Lung (tissue), 12 donors: Measurements from ENCODE around the gene C19orf33. TPM values are rescaled to one million over a fixed set of nuclear protein-coding genes. Genes with fewer than 3 reads are reported as not detected.

ENCODE experiments used
- ATAC-seq: fragments of 200-7000 bp; cut with Tn5 transposase; one replicate; pipeline ENCODE4 v1.9.1; 2020; ENCODE audit warnings: moderate number of reproducible peaks; ENCODE audit not compliant: insufficient read depth, low FRiP score
- DNase-seq, 3 donors: peaks; one replicate each; pipeline ENCODE4 v3.0.0-alpha.2; 2013 to 2017
- H3K27ac ChIP-seq, 2 donors: one replicate each; pipeline ENCODE4 v1.5.1; 2013; ENCODE audit warnings: mild to moderate bottlenecking in 2 of 2, moderate library complexity in 2 of 2, control low read depth in 1 of 2, inconsistent platforms in 1 of 2, low read depth in 1 of 2, low read length in 1 of 2
- H3K27me3 ChIP-seq, 3 donors: one replicate each; pipeline ENCODE4 v1.5.1; 2013; ENCODE audit warnings: low read length in 2 of 3; ENCODE audit not compliant: control insufficient read depth in 3 of 3, insufficient read depth in 3 of 3
- H3K36me3 ChIP-seq, 4 donors: one replicate each; pipeline ENCODE4 v1.5.1; 2013; ENCODE audit warnings: low read length in 4 of 4, mild to moderate bottlenecking in 1 of 4, moderate library complexity in 1 of 4; ENCODE audit not compliant: control insufficient read depth in 4 of 4, insufficient read depth in 4 of 4
- H3K4me1 ChIP-seq, 5 donors: one replicate each; pipeline ENCODE4 v1.5.1; 2013; ENCODE audit warnings: low read length in 5 of 5, mild to moderate bottlenecking in 2 of 5, moderate library complexity in 1 of 5; ENCODE audit not compliant: control insufficient read depth in 5 of 5, insufficient read depth in 5 of 5
- H3K4me3 ChIP-seq: one replicate; pipeline ENCODE4 v1.5.1; 2013; ENCODE audit warnings: mild to moderate bottlenecking, control low read depth, moderate library complexity
- H3K9ac ChIP-seq, 2 donors: one replicate each; pipeline ENCODE4 v1.5.1; 2013; ENCODE audit warnings: low read length in 2 of 2, control low read depth in 1 of 2; ENCODE audit not compliant: insufficient read depth in 1 of 2
- H3K9me3 ChIP-seq, 4 donors: one replicate each; pipeline ENCODE4 v1.5.1; 2013; ENCODE audit warnings: low read length in 3 of 4, mild to moderate bottlenecking in 1 of 4, moderate library complexity in 1 of 4; ENCODE audit not compliant: control insufficient read depth in 4 of 4, insufficient read depth in 3 of 4
- WGBS, 2 donors: extraction: QIAGEN DNeasy Blood & Tissue Kit; methylation state at CpG; one replicate each; pipeline ENCODE4 v1.1.7; 2013; 5-methylcytosine and 5-hydroxymethylcytosine counted together
- polyA plus RNA-seq, 2 donors: library from polyadenylated mRNA; stranded (reverse); fragments of 200-250 nt; gene quantifications; one replicate each; pipeline ENCODE4 v1.2.1, GENCODE V29; 2013
- total RNA-seq, 2 donors: library from RNA; depleted of rRNA in 1 of 2; stranded (reverse); fragments of >200 nt in 1 of 2; gene quantifications; one replicate each; pipeline ENCODE4 v1.2.1, GENCODE V29; 2014 to 2021
- TF ChIP-seq, protein P1 (sequence below): IDR thresholded peaks from 2 replicates; pipeline ENCODE4 v1.5.1; 2012; ENCODE audit warnings: mild to moderate bottlenecking; ENCODE audit errors: control extremely low read depth, extremely low read depth
- donor health status: control.
- donor health status: control.
- donor health status: Bipolar disorder and iron deficiency.
- donor health status: healthy.
- donor health status: DM: yes; HTN: yes; CAD: no.

Gene C19orf33
- total and polyA plus RNA-seq, 4 donors: 32.0 to 687 (median 131) TPM

DNA sequence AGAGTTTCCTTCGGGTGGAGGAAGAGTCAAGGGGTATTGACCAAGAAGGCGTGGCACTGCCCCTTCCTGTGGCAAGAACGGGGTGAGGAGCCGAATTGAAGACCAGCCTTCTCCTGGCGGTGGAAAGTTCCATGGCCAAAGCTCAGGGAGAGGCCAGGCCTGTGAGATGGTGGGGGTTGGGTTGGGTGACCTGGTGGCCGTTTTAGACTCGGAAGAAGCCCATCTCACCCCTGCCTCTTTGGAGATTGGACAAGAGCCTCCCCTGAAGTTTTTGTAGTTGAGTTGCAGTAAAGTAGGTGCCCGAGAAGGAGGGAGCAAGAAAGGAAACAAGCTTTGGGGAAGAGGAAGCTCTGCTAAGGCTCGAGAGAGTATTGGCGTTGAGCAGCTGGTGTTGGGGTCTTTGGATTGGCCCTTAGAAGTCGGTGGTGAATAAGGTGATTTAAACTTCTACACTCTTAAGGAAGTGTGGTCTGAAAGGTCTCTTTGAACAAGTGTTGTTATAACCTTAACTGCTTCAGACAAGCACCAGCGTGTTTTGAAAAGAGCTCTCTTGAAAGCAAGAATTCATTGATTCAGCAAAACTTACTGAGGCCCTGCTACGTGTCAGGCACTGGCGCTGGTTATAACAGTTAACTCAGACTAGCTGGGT lies 38.7 kb upstream of the C19orf33 start:
- H3K4me3 ChIP-seq: peak overlapping the region; percentile 47
- H3K27ac ChIP-seq: peak overlapping the region in 1 of 2 donors; percentile 90
- H3K9ac ChIP-seq: peak overlapping the region; percentile 66

DNA sequence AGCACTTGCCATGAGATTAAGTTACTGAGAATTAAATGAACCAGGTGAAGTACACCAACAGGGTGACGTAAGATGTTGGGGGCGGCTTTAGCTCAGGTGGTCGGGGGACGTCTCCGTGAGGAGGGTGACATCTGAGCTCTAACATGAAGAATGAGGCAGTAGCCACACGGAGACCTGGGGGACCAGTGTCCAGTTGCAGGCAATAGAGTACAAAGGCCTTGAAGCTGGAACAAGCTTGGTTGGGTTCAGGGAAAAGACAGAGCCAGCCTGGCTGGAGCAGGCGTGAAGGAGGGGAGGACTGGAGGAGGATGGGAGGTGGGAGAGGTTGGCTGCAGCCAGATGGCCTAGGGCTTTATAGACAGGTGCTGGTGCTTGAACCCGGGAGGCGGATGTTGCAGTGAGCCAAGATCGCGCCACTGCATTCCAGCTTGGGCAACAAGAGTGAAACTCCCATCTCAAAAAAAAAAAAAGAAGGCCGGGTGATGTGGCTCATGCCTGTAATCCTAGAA lies 38.1 kb upstream of the C19orf33 start:
- Histone ChIP-seq H3K27ac (peak overlapping the region in 1 of 2 donors; percentile 90), H3K9me3 (no peaks in the 10 kb centered on the region), H3K27me3 (no peaks in the 10 kb centered on the region), H3K4me1 (peaks cover 0 to 35% (median 13%) of the 10 kb centered on the region in 5 donors), H3K9ac (peak overlapping the region in 1 of 2 donors; percentile 66), H3K4me3 (no peak overlapping the region), H3K36me3 (no peaks in the 10 kb centered on the region)
- DNase-seq (no peak), ATAC-seq (no peak)
- WGBS, 2 donors: 63 to 81% methylated on average over 12 of the region's 12 CpGs
- TF ChIP-seq, protein P1, sequence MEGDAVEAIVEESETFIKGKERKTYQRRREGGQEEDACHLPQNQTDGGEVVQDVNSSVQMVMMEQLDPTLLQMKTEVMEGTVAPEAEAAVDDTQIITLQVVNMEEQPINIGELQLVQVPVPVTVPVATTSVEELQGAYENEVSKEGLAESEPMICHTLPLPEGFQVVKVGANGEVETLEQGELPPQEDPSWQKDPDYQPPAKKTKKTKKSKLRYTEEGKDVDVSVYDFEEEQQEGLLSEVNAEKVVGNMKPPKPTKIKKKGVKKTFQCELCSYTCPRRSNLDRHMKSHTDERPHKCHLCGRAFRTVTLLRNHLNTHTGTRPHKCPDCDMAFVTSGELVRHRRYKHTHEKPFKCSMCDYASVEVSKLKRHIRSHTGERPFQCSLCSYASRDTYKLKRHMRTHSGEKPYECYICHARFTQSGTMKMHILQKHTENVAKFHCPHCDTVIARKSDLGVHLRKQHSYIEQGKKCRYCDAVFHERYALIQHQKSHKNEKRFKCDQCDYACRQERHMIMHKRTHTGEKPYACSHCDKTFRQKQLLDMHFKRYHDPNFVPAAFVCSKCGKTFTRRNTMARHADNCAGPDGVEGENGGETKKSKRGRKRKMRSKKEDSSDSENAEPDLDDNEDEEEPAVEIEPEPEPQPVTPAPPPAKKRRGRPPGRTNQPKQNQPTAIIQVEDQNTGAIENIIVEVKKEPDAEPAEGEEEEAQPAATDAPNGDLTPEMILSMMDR: no peak

More for the DNA sequence above, 38.7 kb upstream of the C19orf33 start:
- peak in 1 of 3 donors; percentile 57 for DNase-seq
- ATAC-seq: no peak
- 24 to 38% methylated on average over 14 of the region's 14 CpGs for WGBS, 2 donors
- H3K9me3 ChIP-seq: no peaks in the 10 kb centered on the region
- no peaks in the 10 kb centered on the region for H3K27me3 ChIP-seq
- H3K4me1 ChIP-seq: peaks cover 0 to 31% (median 13%) of the 10 kb centered on the region in 5 donors
- TF ChIP-seq, protein P1: no peak
- no peaks in the 10 kb centered on the region for H3K36me3 ChIP-seq

GRCh38 chr19:38266981-38267597 lies 37.0 kb upstream of the C19orf33 start:
- TF ChIP-seq, protein P1: no peak
- H3K4me3 ChIP-seq: no peak overlapping the region
- ATAC-seq (no peak), DNase-seq (peak in 1 of 3 donors; percentile 47)
- peak overlapping the region; percentile 4 to 34 for H3K9ac ChIP-seq
- H3K9me3 ChIP-seq: no peaks in the 10 kb centered on the region
- H3K36me3 ChIP-seq: no peaks in the 10 kb centered on the region
- 58 to 69% methylated on average over 12 of the region's 12 CpGs for WGBS, 2 donors
- H3K4me1 ChIP-seq: peaks cover 0 to 35% (median 13%) of the 10 kb centered on the region in 5 donors
- H3K27ac ChIP-seq: peak overlapping the region in 1 of 2 donors; percentile 85
- no peaks in the 10 kb centered on the region for H3K27me3 ChIP-seq
